K562 (cell line): ENCODE measurements around the gene BSN. TPM values are rescaled to one million over a fixed set of nuclear protein-coding genes. Genes with fewer than 3 reads are reported as not detected.
A peak's percentile ranks its signal among the peaks of the same experiment; 100 is the strongest.

ENCODE experiments used
- ATAC-seq: fragments of 200-7000 bp; cut with Tn5 transposase; 3 replicates; pipeline ENCODE4 v1.9.1; 2020; ENCODE audit warnings: moderate library complexity
- BruUV-seq: library from RNA; stranded (reverse); fragments of 400-500 nt; replicated peaks from 2 replicates; lab custom pipeline; 2021; lab: Mats Ljungman, UMichigan
- CTCF ChIA-PET: fragments of 300-600 bp; formaldehyde crosslinking; extraction: SDS; loops from one replicate; lab custom pipeline; 2021; ENCODE audit warnings: low intra/inter-chr PET ratio; lab: Yijun Ruan, JAX
- POLR2A ChIA-PET: fragments of 300-600, 350-650 bp; sonication (Branson Sonifier 250); formaldehyde crosslinking; extraction: SDS; loops from one replicate; lab custom pipeline; 2021; ENCODE audit warnings: antibody characterized with exemption, inconsistent platforms; lab: Yijun Ruan, JAX
- DNase-seq, 4 experiments: peaks; one replicate each; pipeline versions ENCODE4 v3.0.0 to v3.0.0-alpha.2; 2011 to 2018; ENCODE audit warnings: low spot score in 3 of 4, mixed read lengths in 3 of 4; ENCODE audit errors: extremely low read depth in 1 of 4
- FAIRE-seq: peaks from 2 replicates; lab custom pipeline; 2011; peaks lifted over from hg19 to GRCh38; lab: Jason Lieb, UNC
- H2AFZ ChIP-seq: 2 replicates; pipeline ENCODE4 v1.6.0; 2011; ENCODE audit warnings: low read depth, low read length, control low read depth, inconsistent platforms
- H3K27ac ChIP-seq: fragments of 200-600 bp; 3 replicates; pipeline ENCODE4 v1.8.0; 2011; ENCODE audit warnings: low read depth, mild to moderate bottlenecking, control low read depth, inconsistent platforms, low read length, moderate library complexity, mixed read lengths; ENCODE audit errors: extremely low read depth
- H3K27me3 ChIP-seq, 2 experiments: fragments of 300-600 bp in 1 of 2; 2 replicates in 1 of 2; 3 replicates in 1 of 2; pipeline versions ENCODE4 v1.6.0 to v1.8.0; 2011; ENCODE audit warnings: inconsistent platforms in 2 of 2, low read length in 2 of 2, mild to moderate bottlenecking in 1 of 2, mixed read lengths in 1 of 2, moderate library complexity in 1 of 2; ENCODE audit not compliant: control insufficient read depth in 2 of 2, insufficient read depth in 2 of 2
- H3K36me3 ChIP-seq: fragments of 300-600 bp; 3 replicates; pipeline ENCODE4 v1.8.0; 2011; ENCODE audit warnings: mild to moderate bottlenecking, low read length, inconsistent platforms; ENCODE audit not compliant: control insufficient read depth, insufficient read depth
- H3K4me1 ChIP-seq, 2 experiments: fragments of 200-600 bp in 1 of 2; replicated peaks in 1 of 2; 2 replicates in 1 of 2; 3 replicates in 1 of 2; pipeline versions ENCODE4 v1.5.1 to v1.8.0; 2011; ENCODE audit warnings: inconsistent platforms in 2 of 2, low read length in 2 of 2, mild to moderate bottlenecking in 1 of 2, mixed read lengths in 1 of 2, moderate library complexity in 1 of 2; ENCODE audit not compliant: control insufficient read depth in 2 of 2, insufficient read depth in 2 of 2
- H3K4me2 ChIP-seq: 2 replicates; pipeline ENCODE4 v1.6.1; 2011; ENCODE audit warnings: low read length, control low read depth, inconsistent platforms, mixed read lengths; ENCODE audit not compliant: insufficient read depth
- H3K4me3 ChIP-seq: fragments of 200-600 bp; sonication (generic), shearing (Covaris generic); 2 replicates; pipeline ENCODE4 v1.5.1; 2016; ENCODE audit warnings: control low read depth, inconsistent platforms
- H3K79me2 ChIP-seq: fragments of 200-600 bp; 3 replicates; pipeline ENCODE4 v1.8.0; 2011; ENCODE audit warnings: low read length, inconsistent platforms; ENCODE audit not compliant: control insufficient read depth, insufficient read depth
- H3K9ac ChIP-seq, 2 experiments: 2 replicates each; pipeline versions ENCODE4 v1.6.0 to v1.6.1; 2011; ENCODE audit warnings: low read depth in 2 of 2, low read length in 2 of 2, control low read depth in 1 of 2, inconsistent platforms in 1 of 2, mild to moderate bottlenecking in 1 of 2, mixed read lengths in 1 of 2; ENCODE audit not compliant: insufficient read depth in 1 of 2
- H3K9me1 ChIP-seq: one replicate; pipeline ENCODE4 v1.6.0; 2011; ENCODE audit warnings: inconsistent platforms, mild to moderate bottlenecking, low read length, moderate library complexity; ENCODE audit not compliant: control insufficient read depth, insufficient read depth
- H3K9me3 ChIP-seq: replicated peaks from 2 replicates; pipeline ENCODE4 v1.5.1; 2011; ENCODE audit warnings: low read depth, low read length, inconsistent platforms; ENCODE audit not compliant: control insufficient read depth, insufficient read depth
- H4K20me1 ChIP-seq: replicated peaks from 2 replicates; pipeline ENCODE4 v1.6.1; 2011; ENCODE audit warnings: low read length, inconsistent platforms, mixed read lengths; ENCODE audit not compliant: control insufficient read depth, insufficient read depth
- JUND ChIP-seq, 2 experiments: IDR thresholded peaks; 2 replicates in 1 of 2; 3 replicates in 1 of 2; pipeline ENCODE4 v1.6.1; 2011; ENCODE audit warnings: borderline replicate concordance in 2 of 2, low read depth in 2 of 2, low read length in 2 of 2, improper control_type of control experiment in 1 of 2, missing biosample characterization in 1 of 2, missing genetic modification characterization in 1 of 2, missing genetic modification reagents in 1 of 2
- MCM5 ChIP-seq: fragments of 450-650 bp; IDR thresholded peaks from 2 replicates; pipeline ENCODE4 v1.6.1; 2016; ENCODE audit warnings: low read depth
- SETDB1 ChIP-seq: IDR thresholded peaks from one replicate; pipeline ENCODE4 v1.6.1; 2012; ENCODE audit warnings: low read length, control low read depth, inconsistent platforms
- SRSF9 ChIP-seq: fragments of 200-400 bp; formaldehyde crosslinking; IDR thresholded peaks from 2 replicates; pipeline ENCODE4 v1.6.1; 2017; ENCODE audit warnings: low read depth, low read length, borderline replicate concordance
- ZNF76 ChIP-seq: fragments of 250-450 bp; sonication (Bioruptor Pico); IDR thresholded peaks from 2 replicates; pipeline ENCODE4 v1.4.0; 2020; ENCODE audit warnings: mild to moderate bottlenecking, moderate library complexity, borderline replicate concordance
- WGBS: fragments of 100-300 bp; shearing (Covaris generic); methylation state at CpG from one replicate; pipeline ENCODE4 v1.1.6; 2016; ENCODE audit warnings: low coverage, mixed read lengths; ENCODE audit not compliant: insufficient coverage; ENCODE audit errors: missing lambda C conversion rate; 5-methylcytosine and 5-hydroxymethylcytosine counted together
- in situ Hi-C: fragments of 300-500 bp; cut with MboI; formaldehyde crosslinking; loops from 4 replicates; pipeline ENCODE4 v1.15.0; 2018; ENCODE audit warnings: inconsistent platforms, mixed read lengths
- intact Hi-C: fragments of 100-400 bp; cut with micrococcal nuclease; formaldehyde crosslinking; loops from 2 replicates; pipeline ENCODE4 v1.14.2; 2022
- polyA plus RNA-seq, 8 experiments: library from polyadenylated mRNA; depleted of rRNA in 4 of 8; stranded (reverse) in 5 of 8; unstranded in 3 of 8; fragments of >200 nt; fragmentation: Nextera tagmentation in 2 of 8; fragmentation: Illumina TruSeq in 1 of 8; extraction: Ambion mirVana in 2 of 8; extraction: Trizol in 1 of 8; gene quantifications; 2 replicates each; pipeline versions ENCODE4 v1.2.1 to v1.2.3, GENCODE V29; 2011 to 2014; ENCODE audit warnings: inconsistent platforms in 1 of 8, missing spikeins in 1 of 8
- total RNA-seq, 7 experiments: library from RNA; depleted of rRNA in 6 of 7; stranded (reverse); fragments of >200 nt in 6 of 7; fragmentation: Illumina TruSeq in 2 of 7; extraction: Trizol in 2 of 7; gene quantifications; 2 replicates each; pipeline versions ENCODE4 v1.2.1 to v1.2.3, GENCODE V29; 2011 to 2021; ENCODE audit warnings: low replicate concordance in 1 of 7
- TF ChIP-seq, protein P1 (sequence below), 2 experiments: fragments of 450-650 bp in 1 of 2; sonication (generic) in 1 of 2; formaldehyde crosslinking in 1 of 2; IDR thresholded peaks in 1 of 2; conservative IDR thresholded peaks in 1 of 2; 2 replicates each; pipeline versions ENCODE4 v1.6.1 to v1.8.1; 2016 to 2023; ENCODE audit warnings: mild to moderate bottlenecking in 2 of 2, moderate library complexity in 2 of 2, inconsistent platforms in 1 of 2, missing genetic modification reagents in 1 of 2
- TF ChIP-seq, protein P2 (sequence below), 2 experiments: fragments of 450-650 bp; formaldehyde crosslinking in 1 of 2; IDR thresholded peaks; 2 replicates each; pipeline versions ENCODE4 v1.4.0 to v1.6.1; 2014 to 2020; ENCODE audit warnings: mild to moderate bottlenecking in 2 of 2, borderline replicate concordance in 1 of 2, low read depth in 1 of 2

Gene BSN
- total and polyA plus RNA-seq, 9 of the 15 experiments (the other 6 are each of a cell fraction or from before 2014, with no cell fraction given), result 0.03 to 1.5 (median 0.29) TPM

DNA sequence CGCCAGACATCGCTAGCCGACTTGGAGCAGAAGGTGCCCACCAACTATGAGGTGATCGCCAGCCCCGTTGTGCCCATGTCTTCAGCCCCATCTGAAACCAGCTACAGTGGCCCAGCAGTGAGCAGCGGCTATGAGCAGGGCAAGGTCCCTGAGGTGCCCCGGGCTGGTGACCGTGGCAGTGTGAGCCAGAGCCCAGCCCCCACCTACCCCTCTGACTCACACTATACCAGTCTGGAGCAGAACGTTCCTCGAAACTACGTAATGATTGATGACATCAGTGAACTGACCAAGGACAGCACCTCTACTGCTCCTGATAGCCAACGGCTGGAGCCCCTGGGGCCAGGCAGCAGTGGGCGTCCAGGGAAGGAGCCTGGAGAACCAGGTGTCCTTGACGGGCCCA, 107.0 kb downstream of the BSN start:
- Histone ChIP-seq H3K9me1 (no peaks in the 10 kb centered on the region), H3K4me1 (peaks cover 0 to 14% of the 10 kb centered on the region in 2 experiments; a peak in 2 of 5 replicates), H4K20me1 (no peaks in the 10 kb centered on the region), H3K9ac (no peak overlapping the region), H3K27me3 (no peaks in the 10 kb centered on the region), H3K9me3 (no peaks in the 10 kb centered on the region), H3K27ac (no peak overlapping the region), H3K4me3 (no peak overlapping the region), H3K36me3 (no peaks in the 10 kb centered on the region), H3K4me2 (no peak overlapping the region), H3K79me2 (no peaks in the 10 kb centered on the region), H2AFZ (no peak overlapping the region)
- in situ Hi-C loops, result loop anchor here (10.0 kb wide), 1 partner anchor 96 kb away; no protein-coding TSS in a partner anchor
- WGBS, result 26% methylated on average over 9 of the region's 14 CpGs
- DNase-seq (peak in 2 of 4 experiments; percentile 29 to 31), ATAC-seq (no peak), FAIRE-seq (no peak)
- intact Hi-C loops, result no loop called here
- BruUV-seq, result no TSS peak
- TF ChIP-seq SETDB1 (no peak), ZNF76 (no peak), SRSF9 (no peak), JUND (IDR thresholded peaks at IDR 0.05; ENCODE audit: borderline replicate concordance, low read depth, low read length) (peak; percentile 23; the same call in 1 of the 2 replicates), JUND (tag; IDR thresholded peaks at IDR 0.05; ENCODE audit: borderline replicate concordance, low read depth, low read length) (no peak), MCM5 (no peak)
- TF ChIP-seq, protein P1, sequence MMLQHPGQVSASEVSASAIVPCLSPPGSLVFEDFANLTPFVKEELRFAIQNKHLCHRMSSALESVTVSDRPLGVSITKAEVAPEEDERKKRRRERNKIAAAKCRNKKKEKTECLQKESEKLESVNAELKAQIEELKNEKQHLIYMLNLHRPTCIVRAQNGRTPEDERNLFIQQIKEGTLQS (IDR thresholded peaks at IDR 0.05), result peak; percentile 56
- TF ChIP-seq, protein P1 (CRISPR knock-in tag; conservative IDR thresholded peaks at IDR 0.05), result no peak
- TF ChIP-seq, protein P2, sequence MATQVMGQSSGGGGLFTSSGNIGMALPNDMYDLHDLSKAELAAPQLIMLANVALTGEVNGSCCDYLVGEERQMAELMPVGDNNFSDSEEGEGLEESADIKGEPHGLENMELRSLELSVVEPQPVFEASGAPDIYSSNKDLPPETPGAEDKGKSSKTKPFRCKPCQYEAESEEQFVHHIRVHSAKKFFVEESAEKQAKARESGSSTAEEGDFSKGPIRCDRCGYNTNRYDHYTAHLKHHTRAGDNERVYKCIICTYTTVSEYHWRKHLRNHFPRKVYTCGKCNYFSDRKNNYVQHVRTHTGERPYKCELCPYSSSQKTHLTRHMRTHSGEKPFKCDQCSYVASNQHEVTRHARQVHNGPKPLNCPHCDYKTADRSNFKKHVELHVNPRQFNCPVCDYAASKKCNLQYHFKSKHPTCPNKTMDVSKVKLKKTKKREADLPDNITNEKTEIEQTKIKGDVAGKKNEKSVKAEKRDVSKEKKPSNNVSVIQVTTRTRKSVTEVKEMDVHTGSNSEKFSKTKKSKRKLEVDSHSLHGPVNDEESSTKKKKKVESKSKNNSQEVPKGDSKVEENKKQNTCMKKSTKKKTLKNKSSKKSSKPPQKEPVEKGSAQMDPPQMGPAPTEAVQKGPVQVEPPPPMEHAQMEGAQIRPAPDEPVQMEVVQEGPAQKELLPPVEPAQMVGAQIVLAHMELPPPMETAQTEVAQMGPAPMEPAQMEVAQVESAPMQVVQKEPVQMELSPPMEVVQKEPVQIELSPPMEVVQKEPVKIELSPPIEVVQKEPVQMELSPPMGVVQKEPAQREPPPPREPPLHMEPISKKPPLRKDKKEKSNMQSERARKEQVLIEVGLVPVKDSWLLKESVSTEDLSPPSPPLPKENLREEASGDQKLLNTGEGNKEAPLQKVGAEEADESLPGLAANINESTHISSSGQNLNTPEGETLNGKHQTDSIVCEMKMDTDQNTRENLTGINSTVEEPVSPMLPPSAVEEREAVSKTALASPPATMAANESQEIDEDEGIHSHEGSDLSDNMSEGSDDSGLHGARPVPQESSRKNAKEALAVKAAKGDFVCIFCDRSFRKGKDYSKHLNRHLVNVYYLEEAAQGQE (IDR thresholded peaks at IDR 0.05; ENCODE audit: borderline replicate concordance), result peak; percentile 43; the same call in 1 of the 2 replicates
- TF ChIP-seq, protein P2 (CRISPR knock-in tag; IDR thresholded peaks at IDR 0.05; ENCODE audit: low read depth), result no peak
- POLR2A ChIA-PET, result no interaction called here
- CTCF ChIA-PET, result no interaction called here
